ENCODE measurements around the gene TLR6. TPM values are rescaled to one million over a fixed set of nuclear protein-coding genes. Genes with fewer than 3 reads are reported as not detected.

Gene TLR6
- total RNA-seq, 1 experiment from 2014 or later: 0.11 TPM

DNA sequence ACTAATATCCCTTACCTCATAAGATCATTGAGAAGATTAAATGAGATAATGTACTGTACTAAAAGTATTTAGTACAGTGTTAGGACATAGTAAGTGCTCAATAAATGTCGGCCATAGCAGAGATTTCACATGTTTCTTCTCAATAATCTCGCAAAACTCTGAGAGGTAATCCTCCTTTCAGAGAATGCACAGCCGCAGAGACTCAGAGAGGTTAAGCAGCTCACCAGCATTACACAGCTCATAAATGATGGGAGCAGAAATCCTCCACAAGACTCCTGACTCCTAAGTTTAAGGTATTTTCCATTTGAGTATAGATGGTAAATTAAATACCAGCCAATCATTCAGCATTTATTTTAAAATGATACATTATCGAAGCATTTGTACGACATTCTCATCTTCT lies 45.6 kb upstream of the TLR6 start (continued):
- TF ChIP-seq CTCF (IDR thresholded peaks at IDR 0.05) (no peak), MXD4 (CRISPR knock-in tag; IDR thresholded peaks at IDR 0.05; ENCODE audit: borderline replicate concordance) (no peak), NR3C1 (CRISPR knock-in tag; conservative IDR thresholded peaks at IDR 0.05; ENCODE audit: low read depth) (no peak)
- TF ChIP-seq, protein P1, sequence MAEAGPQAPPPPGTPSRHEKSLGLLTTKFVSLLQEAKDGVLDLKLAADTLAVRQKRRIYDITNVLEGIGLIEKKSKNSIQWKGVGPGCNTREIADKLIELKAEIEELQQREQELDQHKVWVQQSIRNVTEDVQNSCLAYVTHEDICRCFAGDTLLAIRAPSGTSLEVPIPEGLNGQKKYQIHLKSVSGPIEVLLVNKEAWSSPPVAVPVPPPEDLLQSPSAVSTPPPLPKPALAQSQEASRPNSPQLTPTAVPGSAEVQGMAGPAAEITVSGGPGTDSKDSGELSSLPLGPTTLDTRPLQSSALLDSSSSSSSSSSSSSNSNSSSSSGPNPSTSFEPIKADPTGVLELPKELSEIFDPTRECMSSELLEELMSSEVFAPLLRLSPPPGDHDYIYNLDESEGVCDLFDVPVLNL (CRISPR knock-in tag; IDR thresholded peaks at IDR 0.05; ENCODE audit: borderline replicate concordance, low read depth): no peak

- no peak for ATAC-seq
- H3K27me3 Mint-ChIP-seq (ENCODE audit: low read depth): no peaks in the 10 kb centered on the region
- no peaks in the 10 kb centered on the region for H3K9me3 Mint-ChIP-seq
- CTCF ChIA-PET: no interaction called here
- H3K4me1 Mint-ChIP-seq: no peaks in the 10 kb centered on the region
- TF ChIP-seq, protein P2, sequence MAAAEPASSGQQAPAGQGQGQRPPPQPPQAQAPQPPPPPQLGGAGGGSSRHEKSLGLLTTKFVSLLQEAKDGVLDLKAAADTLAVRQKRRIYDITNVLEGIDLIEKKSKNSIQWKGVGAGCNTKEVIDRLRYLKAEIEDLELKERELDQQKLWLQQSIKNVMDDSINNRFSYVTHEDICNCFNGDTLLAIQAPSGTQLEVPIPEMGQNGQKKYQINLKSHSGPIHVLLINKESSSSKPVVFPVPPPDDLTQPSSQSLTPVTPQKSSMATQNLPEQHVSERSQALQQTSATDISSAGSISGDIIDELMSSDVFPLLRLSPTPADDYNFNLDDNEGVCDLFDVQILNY (CRISPR knock-in tag; IDR thresholded peaks at IDR 0.05): no peak
- TF ChIP-seq MYBL2 (CRISPR knock-in tag; IDR thresholded peaks at IDR 0.05) (no peak), ZNF232 (CRISPR knock-in tag; IDR thresholded peaks at IDR 0.05) (no peak)
- no peak for DNase-seq (ENCODE audit: low spot score)
- no peak overlapping the region for H3K27ac Mint-ChIP-seq
- no peak overlapping the region for H3K4me3 Mint-ChIP-seq
- POLR2A ChIA-PET: no interaction called here
- peaks cover 2% of the 10 kb centered on the region; the same call in 1 of the 2 replicates for H3K36me3 Mint-ChIP-seq
Observed at GRCh38 chr4:38898245-38898644, 41.6 kb upstream of the TLR6 start.

- no peaks in the 10 kb centered on the region for H3K4me1 Mint-ChIP-seq
- ChIA-PET POLR2A (no interaction called here), CTCF (no interaction called here)
- no peak for DNase-seq (ENCODE audit: low spot score)
- no peak overlapping the region for H3K4me3 Mint-ChIP-seq
- no peaks in the 10 kb centered on the region for H3K9me3 Mint-ChIP-seq
- H3K27ac Mint-ChIP-seq: no peak overlapping the region
- H3K27me3 Mint-ChIP-seq (ENCODE audit: low read depth): no peaks in the 10 kb centered on the region
- H3K36me3 Mint-ChIP-seq: peaks cover 2% of the 10 kb centered on the region; the same call in 1 of the 2 replicates
- no peak for ATAC-seq
- TF ChIP-seq ZNF396 (CRISPR knock-in tag; IDR thresholded peaks at IDR 0.05; ENCODE audit: borderline replicate concordance) (no peak), NFE2L1 (CRISPR knock-in tag; IDR thresholded peaks at IDR 0.05) (no peak), TEAD1 (CRISPR knock-in tag; IDR thresholded peaks at IDR 0.05) (no peak), ZBTB43 (CRISPR knock-in tag; IDR thresholded peaks at IDR 0.05) (no peak), NR2C2 (CRISPR knock-in tag; IDR thresholded peaks at IDR 0.05) (no peak), MAX (CRISPR knock-in tag; IDR thresholded peaks at IDR 0.05) (no peak), USF1 (CRISPR knock-in tag; IDR thresholded peaks at IDR 0.05) (no peak)
- TF ChIP-seq, protein P2 (CRISPR knock-in tag; IDR thresholded peaks at IDR 0.05): no peak
- TF ChIP-seq, protein P3, sequence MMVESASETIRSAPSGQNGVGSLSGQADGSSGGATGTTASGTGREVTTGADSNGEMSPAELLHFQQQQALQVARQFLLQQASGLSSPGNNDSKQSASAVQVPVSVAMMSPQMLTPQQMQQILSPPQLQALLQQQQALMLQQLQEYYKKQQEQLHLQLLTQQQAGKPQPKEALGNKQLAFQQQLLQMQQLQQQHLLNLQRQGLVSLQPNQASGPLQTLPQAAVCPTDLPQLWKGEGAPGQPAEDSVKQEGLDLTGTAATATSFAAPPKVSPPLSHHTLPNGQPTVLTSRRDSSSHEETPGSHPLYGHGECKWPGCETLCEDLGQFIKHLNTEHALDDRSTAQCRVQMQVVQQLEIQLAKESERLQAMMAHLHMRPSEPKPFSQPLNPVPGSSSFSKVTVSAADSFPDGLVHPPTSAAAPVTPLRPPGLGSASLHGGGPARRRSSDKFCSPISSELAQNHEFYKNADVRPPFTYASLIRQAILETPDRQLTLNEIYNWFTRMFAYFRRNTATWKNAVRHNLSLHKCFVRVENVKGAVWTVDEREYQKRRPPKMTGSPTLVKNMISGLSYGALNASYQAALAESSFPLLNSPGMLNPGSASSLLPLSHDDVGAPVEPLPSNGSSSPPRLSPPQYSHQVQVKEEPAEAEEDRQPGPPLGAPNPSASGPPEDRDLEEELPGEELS (CRISPR knock-in tag; IDR thresholded peaks at IDR 0.05): no peak
- TF ChIP-seq, protein P1 (CRISPR knock-in tag; IDR thresholded peaks at IDR 0.05; ENCODE audit: borderline replicate concordance, low read depth): no peak
- TF ChIP-seq, protein P4, sequence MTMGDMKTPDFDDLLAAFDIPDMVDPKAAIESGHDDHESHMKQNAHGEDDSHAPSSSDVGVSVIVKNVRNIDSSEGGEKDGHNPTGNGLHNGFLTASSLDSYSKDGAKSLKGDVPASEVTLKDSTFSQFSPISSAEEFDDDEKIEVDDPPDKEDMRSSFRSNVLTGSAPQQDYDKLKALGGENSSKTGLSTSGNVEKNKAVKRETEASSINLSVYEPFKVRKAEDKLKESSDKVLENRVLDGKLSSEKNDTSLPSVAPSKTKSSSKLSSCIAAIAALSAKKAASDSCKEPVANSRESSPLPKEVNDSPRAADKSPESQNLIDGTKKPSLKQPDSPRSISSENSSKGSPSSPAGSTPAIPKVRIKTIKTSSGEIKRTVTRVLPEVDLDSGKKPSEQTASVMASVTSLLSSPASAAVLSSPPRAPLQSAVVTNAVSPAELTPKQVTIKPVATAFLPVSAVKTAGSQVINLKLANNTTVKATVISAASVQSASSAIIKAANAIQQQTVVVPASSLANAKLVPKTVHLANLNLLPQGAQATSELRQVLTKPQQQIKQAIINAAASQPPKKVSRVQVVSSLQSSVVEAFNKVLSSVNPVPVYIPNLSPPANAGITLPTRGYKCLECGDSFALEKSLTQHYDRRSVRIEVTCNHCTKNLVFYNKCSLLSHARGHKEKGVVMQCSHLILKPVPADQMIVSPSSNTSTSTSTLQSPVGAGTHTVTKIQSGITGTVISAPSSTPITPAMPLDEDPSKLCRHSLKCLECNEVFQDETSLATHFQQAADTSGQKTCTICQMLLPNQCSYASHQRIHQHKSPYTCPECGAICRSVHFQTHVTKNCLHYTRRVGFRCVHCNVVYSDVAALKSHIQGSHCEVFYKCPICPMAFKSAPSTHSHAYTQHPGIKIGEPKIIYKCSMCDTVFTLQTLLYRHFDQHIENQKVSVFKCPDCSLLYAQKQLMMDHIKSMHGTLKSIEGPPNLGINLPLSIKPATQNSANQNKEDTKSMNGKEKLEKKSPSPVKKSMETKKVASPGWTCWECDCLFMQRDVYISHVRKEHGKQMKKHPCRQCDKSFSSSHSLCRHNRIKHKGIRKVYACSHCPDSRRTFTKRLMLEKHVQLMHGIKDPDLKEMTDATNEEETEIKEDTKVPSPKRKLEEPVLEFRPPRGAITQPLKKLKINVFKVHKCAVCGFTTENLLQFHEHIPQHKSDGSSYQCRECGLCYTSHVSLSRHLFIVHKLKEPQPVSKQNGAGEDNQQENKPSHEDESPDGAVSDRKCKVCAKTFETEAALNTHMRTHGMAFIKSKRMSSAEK (CRISPR knock-in tag; IDR thresholded peaks at IDR 0.05; ENCODE audit: borderline replicate concordance): no peak
Observed at GRCh38 chr4:38896940-38897339, 40.3 kb upstream of the TLR6 start.
